HepG2 (cell line): ENCODE measurements around the gene TYW1B. TPM values are rescaled to one million over a fixed set of nuclear protein-coding genes. Genes with fewer than 3 reads are reported as not detected.

ENCODE experiments used
- ATAC-seq: fragments of 200-7000 bp; cut with Tn5 transposase; 3 replicates; pipeline ENCODE4 v1.9.1; 2020; ENCODE audit warnings: mild to moderate bottlenecking, moderate library complexity
- BruUV-seq: library from RNA; stranded (reverse); fragments of 400-500 nt; replicated peaks from 2 replicates; lab custom pipeline; 2021; lab: Mats Ljungman, UMichigan
- CTCF ChIA-PET: fragments of 300-600 bp; formaldehyde crosslinking; extraction: SDS; loops from one replicate; lab custom pipeline; 2021; ENCODE audit warnings: low total read pairs, inconsistent platforms, low intra/inter-chr PET ratio; lab: Yijun Ruan, JAX
- POLR2A ChIA-PET: fragments of 350-600 bp; sonication (Branson Sonifier 250); formaldehyde crosslinking; loops from one replicate; lab custom pipeline; 2020; ENCODE audit warnings: antibody characterized with exemption, inconsistent platforms; lab: Yijun Ruan, JAX
- DNase-seq: peaks from one replicate; pipeline ENCODE4 v3.0.0-alpha.2; 2015; ENCODE audit warnings: low spot score
- FAIRE-seq: peaks from 3 replicates; lab custom pipeline; 2011; peaks lifted over from hg19 to GRCh38; lab: Jason Lieb, UNC
- H2AFZ ChIP-seq: one replicate; pipeline ENCODE4 v1.6.1; 2011; ENCODE audit warnings: low read length, inconsistent platforms
- H3K27ac ChIP-seq: fragments of 300-600 bp; 3 replicates; pipeline ENCODE4 v1.8.0; 2011; ENCODE audit warnings: mixed run types, mild to moderate bottlenecking, mixed read lengths, low read length, inconsistent platforms; ENCODE audit not compliant: insufficient read depth; ENCODE audit errors: extremely low read length
- H3K27me3 ChIP-seq, 2 experiments: fragments of 200-600 bp in 1 of 2; 2 replicates in 1 of 2; 3 replicates in 1 of 2; pipeline versions ENCODE4 v1.6.0 to v1.8.0; 2011; ENCODE audit warnings: low read length in 2 of 2, mild to moderate bottlenecking in 2 of 2, moderate library complexity in 2 of 2, inconsistent platforms in 1 of 2; ENCODE audit not compliant: insufficient read depth in 2 of 2, control insufficient read depth in 1 of 2
- H3K36me3 ChIP-seq, 2 experiments: fragments of 200-600 bp in 1 of 2; replicated peaks in 1 of 2; 2 replicates in 1 of 2; 3 replicates in 1 of 2; pipeline versions ENCODE4 v1.5.1 to v1.8.0; 2011; ENCODE audit warnings: low read length in 2 of 2, inconsistent platforms in 1 of 2; ENCODE audit not compliant: insufficient read depth in 2 of 2, control insufficient read depth in 1 of 2
- H3K4me1 ChIP-seq: 2 replicates; pipeline ENCODE4 v1.5.1; 2012; ENCODE audit warnings: low read length, inconsistent platforms; ENCODE audit not compliant: insufficient read depth
- H3K4me2 ChIP-seq: 2 replicates; pipeline ENCODE4 v1.6.0; 2011; ENCODE audit warnings: low read depth, low read length, inconsistent platforms
- H3K4me3 ChIP-seq, 3 experiments: fragments of 200-600 bp in 1 of 3; sonication (generic), shearing (Covaris generic) in 1 of 3; replicated peaks in 1 of 3; 2 replicates each; pipeline ENCODE4 v1.5.1; 2011 to 2016; ENCODE audit warnings: low read length in 3 of 3, inconsistent platforms in 2 of 3, low read depth in 2 of 3, mild to moderate bottlenecking in 2 of 3, control low read depth in 1 of 3, mixed read lengths in 1 of 3; ENCODE audit not compliant: insufficient read depth in 1 of 3
- H3K79me2 ChIP-seq: one replicate; pipeline ENCODE4 v1.6.1; 2011; ENCODE audit warnings: low read length, inconsistent platforms; ENCODE audit not compliant: insufficient read depth
- H3K9ac ChIP-seq: 2 replicates; pipeline ENCODE4 v1.6.0; 2011; ENCODE audit warnings: mild to moderate bottlenecking, low read depth, low read length, inconsistent platforms; ENCODE audit not compliant: insufficient read depth
- H3K9me3 ChIP-seq: 2 replicates; pipeline ENCODE4 v1.5.1; 2012; ENCODE audit warnings: mild to moderate bottlenecking, low read length
- H4K20me1 ChIP-seq: 2 replicates; pipeline ENCODE4 v1.6.0; 2011; ENCODE audit warnings: inconsistent platforms, mild to moderate bottlenecking, low read length, moderate library complexity; ENCODE audit not compliant: insufficient read depth
- BRF2 ChIP-seq: sonication (generic); formaldehyde crosslinking; IDR thresholded peaks from 2 replicates; pipeline ENCODE4 v1.8.1; 2022; ENCODE audit warnings: mild to moderate bottlenecking, missing genetic modification reagents
- GLMP ChIP-seq: sonication (generic); formaldehyde crosslinking; IDR thresholded peaks from 2 replicates; pipeline ENCODE4 v1.9.0; 2021; ENCODE audit warnings: missing genetic modification reagents, mild to moderate bottlenecking, borderline replicate concordance
- HOXA9 ChIP-seq: sonication (generic); formaldehyde crosslinking; IDR thresholded peaks from 2 replicates; pipeline ENCODE4 v1.8.1; 2022; ENCODE audit warnings: missing genetic modification reagents, mild to moderate bottlenecking, moderate library complexity, borderline replicate concordance
- IKZF1 ChIP-seq: fragments of 450-650 bp; IDR thresholded peaks from 2 replicates; pipeline ENCODE4 v1.7.1; 2016
- JUN ChIP-seq: sonication (generic); formaldehyde crosslinking; IDR thresholded peaks from 2 replicates; pipeline ENCODE4 v1.4.0; 2020; ENCODE audit warnings: mild to moderate bottlenecking, missing genetic modification reagents
- MTERF4 ChIP-seq: sonication (generic); formaldehyde crosslinking; IDR thresholded peaks from 2 replicates; pipeline ENCODE4 v1.8.0; 2023; ENCODE audit warnings: mild to moderate bottlenecking, missing genetic modification reagents
- SALL2 ChIP-seq: sonication (generic); formaldehyde crosslinking; IDR thresholded peaks from 2 replicates; pipeline ENCODE4 v1.8.1; 2023; ENCODE audit warnings: mild to moderate bottlenecking, missing genetic modification reagents, inconsistent platforms
- SNAPC2 ChIP-seq: sonication (generic); formaldehyde crosslinking; IDR thresholded peaks from 2 replicates; pipeline ENCODE4 v1.8.1; 2022; ENCODE audit warnings: mild to moderate bottlenecking, missing genetic modification reagents
- SOX5 ChIP-seq: IDR thresholded peaks from 2 replicates; pipeline ENCODE4 v1.6.1; 2016; ENCODE audit warnings: borderline replicate concordance
- TARDBP ChIP-seq: sonication (generic); formaldehyde crosslinking; IDR thresholded peaks from 2 replicates; pipeline ENCODE4 v1.8.0; 2022; ENCODE audit warnings: mild to moderate bottlenecking, missing genetic modification reagents
- ZFP1 ChIP-seq: IDR thresholded peaks from 2 replicates; pipeline ENCODE4 v1.6.1; 2016
- ZFP41 ChIP-seq: sonication (generic); formaldehyde crosslinking; IDR thresholded peaks from 2 replicates; pipeline ENCODE4 v1.4.0; 2020; ENCODE audit warnings: mild to moderate bottlenecking, missing genetic modification reagents, borderline replicate concordance
- ZNF225 ChIP-seq: sonication (generic); formaldehyde crosslinking; IDR thresholded peaks from 2 replicates; pipeline ENCODE4 v1.4.0; 2020; ENCODE audit warnings: mild to moderate bottlenecking, missing genetic modification reagents
- ZNF513 ChIP-seq: sonication (generic); formaldehyde crosslinking; conservative IDR thresholded peaks from 2 replicates; pipeline ENCODE4 v1.5.0; 2020; ENCODE audit warnings: missing genetic modification reagents
- WGBS: methylation state at CpG from one replicate; pipeline ENCODE4 v1.1.6; 2017; ENCODE audit warnings: low lambda C conversion rate; 5-methylcytosine and 5-hydroxymethylcytosine counted together
- in situ Hi-C: cut with HindIII; loops from 2 replicates; pipeline ENCODE4 v1.10.0; 2017; ENCODE audit warnings: low pct_unique_long_range_greater_than_20kb; ENCODE audit not compliant: extremely low pct_ligation_motif_present
- intact Hi-C: fragments of 100-400 bp; cut with micrococcal nuclease; formaldehyde crosslinking; loops from one replicate; pipeline ENCODE4 v1.10.0; 2022; ENCODE audit not compliant: unreplicated experiment
- polyA plus RNA-seq, 8 experiments: library from polyadenylated mRNA; depleted of rRNA in 3 of 8; stranded (reverse) in 7 of 8; unstranded in 1 of 8; fragments of >200 nt; fragmentation: Illumina TruSeq in 4 of 8; extraction: Trizol in 4 of 8; gene quantifications; 2 replicates each; pipeline versions ENCODE4 v1.2.1 to v1.2.3, GENCODE V29; 2011 to 2016; ENCODE audit warnings: low read depth in 4 of 8, missing spikeins in 1 of 8, mixed read lengths in 1 of 8; ENCODE audit not compliant: insufficient read depth in 1 of 8
- total RNA-seq, 5 experiments: library from RNA; depleted of rRNA; stranded (reverse); fragments of >200 nt; fragmentation: Illumina TruSeq; extraction: Trizol; gene quantifications; 2 replicates each; pipeline ENCODE4 v1.2.3, GENCODE V29; 2016; ENCODE audit warnings: low read depth in 1 of 5
- TF ChIP-seq, protein P1 (sequence below): IDR thresholded peaks from 2 replicates; pipeline ENCODE4 v1.6.1; 2016; ENCODE audit warnings: low read depth
- TF ChIP-seq, protein P2 (sequence below): fragments of 450-650 bp; IDR thresholded peaks from 2 replicates; pipeline ENCODE4 v1.6.1; 2017

The TYW1B gene
- total and polyA plus RNA-seq, 2 of the 13 experiments (the other 11 are each of a cell fraction or from before 2014, with no cell fraction given): 2.0 to 5.5 TPM

DNA sequence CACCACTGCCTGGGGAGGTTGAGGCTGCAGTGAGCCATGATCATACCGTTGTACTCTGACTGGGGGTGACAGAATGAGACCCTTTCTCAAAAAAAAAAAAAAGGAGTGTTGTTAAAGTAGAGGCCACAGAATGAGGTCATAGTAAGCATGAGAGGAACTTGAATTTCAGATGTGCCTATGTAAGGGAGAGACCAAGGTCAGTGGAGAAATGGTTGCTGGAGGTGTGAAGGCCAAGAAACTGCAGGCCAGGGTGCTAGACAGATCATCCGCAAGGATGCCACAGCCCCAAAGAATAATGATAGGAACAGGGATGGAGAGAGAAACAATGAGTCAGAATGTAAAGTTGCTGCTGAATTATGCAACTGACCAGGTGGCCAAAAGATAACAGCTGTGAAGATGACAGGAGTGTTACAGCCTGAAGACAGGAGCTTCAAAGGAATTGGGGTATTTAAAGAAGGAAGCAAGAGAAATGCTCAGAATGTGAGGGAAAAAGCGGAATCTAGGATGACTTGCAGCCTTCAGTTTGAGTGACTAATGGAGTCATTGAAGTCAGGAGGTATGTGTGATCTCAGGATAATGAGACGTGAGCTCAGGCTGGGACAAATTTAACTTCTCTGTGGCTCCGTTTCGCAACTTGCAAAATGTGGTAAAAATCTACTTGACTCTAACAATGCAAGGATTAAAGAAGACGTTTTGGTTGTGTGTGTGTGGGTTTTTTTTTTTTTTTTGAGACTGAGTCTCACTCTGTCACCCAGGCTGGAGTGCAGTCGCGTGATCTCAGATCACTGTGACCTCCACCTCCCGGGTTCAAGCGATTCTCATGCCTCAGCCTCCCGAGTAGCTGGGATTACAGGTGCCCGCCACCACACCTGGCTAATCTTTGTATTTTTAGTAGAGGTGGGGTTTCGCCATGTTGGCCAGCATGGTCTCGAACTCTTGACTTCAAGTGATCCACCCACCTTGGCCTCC is 22.2 kb downstream of the TYW1B start:
- H3K27me3 ChIP-seq: no peaks in the 10 kb centered on the region
- no peaks in the 10 kb centered on the region for H4K20me1 ChIP-seq
- H3K27ac ChIP-seq: no peak overlapping the region
- DNase-seq (peak; percentile 24), FAIRE-seq (no peak), ATAC-seq (no peak)
- intact Hi-C loops: no loop called here
- H3K9ac ChIP-seq: no peak overlapping the region
- no peaks in the 10 kb centered on the region for H3K79me2 ChIP-seq
- no peaks in the 10 kb centered on the region for H3K9me3 ChIP-seq
- H2AFZ ChIP-seq: no peak overlapping the region
- BruUV-seq: no TSS peak
- ChIA-PET POLR2A (no interaction called here), CTCF (no interaction called here)
- no peaks in the 10 kb centered on the region for H3K4me1 ChIP-seq
- H3K4me3 ChIP-seq: no peak overlapping the region
- WGBS: 90% methylated on average over 15 of the region's 15 CpGs
- in situ Hi-C loops: no loop called here
- H3K4me2 ChIP-seq: no peak overlapping the region
- peaks cover 4 to 9% of the 10 kb centered on the region in 2 experiments; a peak in 3 of 5 replicates for H3K36me3 ChIP-seq
- no peak for TF ChIP-seq GLMP (CRISPR knock-in tag)
- TF ChIP-seq MTERF4 (CRISPR knock-in tag): no peak
- no peak for TF ChIP-seq SOX5 (CRISPR knock-in tag)
- TF ChIP-seq ZNF225: no peak
- no peak for TF ChIP-seq BRF2 (CRISPR knock-in tag)
- no peak for TF ChIP-seq SALL2 (CRISPR knock-in tag)
- TF ChIP-seq ZNF513 (CRISPR knock-in tag): no peak
- TF ChIP-seq ZFP41 (CRISPR knock-in tag): no peak
- no peak for TF ChIP-seq HOXA9
- TF ChIP-seq, protein P1, sequence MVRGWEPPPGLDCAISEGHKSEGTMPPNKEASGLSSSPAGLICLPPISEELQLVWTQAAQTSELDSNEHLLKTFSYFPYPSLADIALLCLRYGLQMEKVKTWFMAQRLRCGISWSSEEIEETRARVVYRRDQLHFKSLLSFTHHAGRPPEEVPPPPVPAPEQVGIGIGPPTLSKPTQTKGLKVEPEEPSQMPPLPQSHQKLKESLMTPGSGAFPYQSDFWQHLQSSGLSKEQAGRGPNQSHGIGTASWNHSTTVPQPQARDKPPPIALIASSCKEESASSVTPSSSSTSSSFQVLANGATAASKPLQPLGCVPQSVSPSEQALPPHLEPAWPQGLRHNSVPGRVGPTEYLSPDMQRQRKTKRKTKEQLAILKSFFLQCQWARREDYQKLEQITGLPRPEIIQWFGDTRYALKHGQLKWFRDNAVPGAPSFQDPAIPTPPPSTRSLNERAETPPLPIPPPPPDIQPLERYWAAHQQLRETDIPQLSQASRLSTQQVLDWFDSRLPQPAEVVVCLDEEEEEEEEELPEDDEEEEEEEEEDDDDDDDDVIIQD (CRISPR knock-in tag): no peak
- no peak for TF ChIP-seq JUN (CRISPR knock-in tag)
- no peak for TF ChIP-seq IKZF1
- TF ChIP-seq SNAPC2 (CRISPR knock-in tag): no peak
- no peak for TF ChIP-seq ZFP1
- no peak for TF ChIP-seq TARDBP (CRISPR knock-in tag)
- TF ChIP-seq, protein P2, sequence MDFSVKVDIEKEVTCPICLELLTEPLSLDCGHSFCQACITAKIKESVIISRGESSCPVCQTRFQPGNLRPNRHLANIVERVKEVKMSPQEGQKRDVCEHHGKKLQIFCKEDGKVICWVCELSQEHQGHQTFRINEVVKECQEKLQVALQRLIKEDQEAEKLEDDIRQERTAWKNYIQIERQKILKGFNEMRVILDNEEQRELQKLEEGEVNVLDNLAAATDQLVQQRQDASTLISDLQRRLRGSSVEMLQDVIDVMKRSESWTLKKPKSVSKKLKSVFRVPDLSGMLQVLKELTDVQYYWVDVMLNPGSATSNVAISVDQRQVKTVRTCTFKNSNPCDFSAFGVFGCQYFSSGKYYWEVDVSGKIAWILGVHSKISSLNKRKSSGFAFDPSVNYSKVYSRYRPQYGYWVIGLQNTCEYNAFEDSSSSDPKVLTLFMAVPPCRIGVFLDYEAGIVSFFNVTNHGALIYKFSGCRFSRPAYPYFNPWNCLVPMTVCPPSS: no peak
